HG03045 (cell line): ENCODE measurements around the gene SANBR.

ENCODE experiments used
- ATAC-seq: cut with Tn5 transposase; IDR thresholded peaks from one replicate; pipeline ENCODE4 v1.9.1; 2021; ENCODE audit warnings: mild to moderate bottlenecking, moderate library complexity; ENCODE audit not compliant: unreplicated experiment

Gene SANBR

GRCh38 chr2:61089797-61090196 is 24.1 kb downstream of the SANBR start:
- no peak for ATAC-seq

DNA sequence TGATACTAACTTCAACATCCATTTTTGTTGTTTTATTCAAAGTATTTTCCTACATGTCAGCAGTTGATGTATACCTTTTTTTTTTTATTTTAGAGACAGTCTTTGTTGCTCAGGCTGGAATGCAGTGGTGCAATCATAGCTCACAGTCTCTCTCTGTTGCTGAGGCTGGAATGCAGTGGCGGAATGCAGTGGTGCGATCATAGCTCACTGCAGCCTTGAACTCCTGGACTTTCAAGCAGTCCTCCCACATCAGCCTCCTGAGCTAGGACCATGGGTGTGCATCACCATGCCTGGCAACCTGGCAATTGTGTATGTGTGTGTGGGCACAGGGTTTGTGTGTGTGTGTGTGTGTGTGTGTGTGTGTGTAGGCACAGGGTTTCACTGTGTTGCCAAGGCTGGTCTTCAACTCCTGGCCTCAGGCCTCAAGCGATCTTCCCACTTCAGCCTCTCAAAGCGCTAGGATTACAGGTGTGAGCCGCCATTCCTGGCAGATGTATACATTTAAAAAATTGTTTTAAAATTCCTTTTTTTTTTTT is 24.8 kb downstream of the SANBR start:
- no peak for ATAC-seq

GRCh38 chr2:61091485-61091884 is 25.8 kb downstream of the SANBR start:
- ATAC-seq, result no peak

- no peak for ATAC-seq
Observed at GRCh38 chr2:61096438-61096837, 30.8 kb downstream of the SANBR start.

DNA sequence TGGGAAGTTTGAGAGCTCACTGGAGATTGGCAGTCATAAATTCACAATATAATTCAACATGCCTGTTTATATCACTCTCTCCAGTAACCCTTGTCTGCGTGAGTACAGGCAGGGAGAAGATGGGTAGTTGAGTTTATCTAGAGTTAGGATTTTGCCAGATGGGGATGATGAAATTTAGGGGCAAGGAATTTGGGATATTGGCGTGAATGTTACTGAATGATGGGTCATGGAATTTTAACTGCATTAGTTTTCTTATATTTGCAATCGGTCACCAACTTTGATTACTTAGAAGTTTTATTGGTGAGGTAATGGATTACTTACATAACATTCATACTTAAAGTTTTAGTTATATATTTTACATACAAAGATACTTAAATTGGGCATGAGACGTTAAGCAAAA is 35.1 kb downstream of the SANBR start:
- ATAC-seq, result no peak

GRCh38 chr2:61109291-61109690 is 43.6 kb downstream of the SANBR start:
- no peak for ATAC-seq

DNA sequence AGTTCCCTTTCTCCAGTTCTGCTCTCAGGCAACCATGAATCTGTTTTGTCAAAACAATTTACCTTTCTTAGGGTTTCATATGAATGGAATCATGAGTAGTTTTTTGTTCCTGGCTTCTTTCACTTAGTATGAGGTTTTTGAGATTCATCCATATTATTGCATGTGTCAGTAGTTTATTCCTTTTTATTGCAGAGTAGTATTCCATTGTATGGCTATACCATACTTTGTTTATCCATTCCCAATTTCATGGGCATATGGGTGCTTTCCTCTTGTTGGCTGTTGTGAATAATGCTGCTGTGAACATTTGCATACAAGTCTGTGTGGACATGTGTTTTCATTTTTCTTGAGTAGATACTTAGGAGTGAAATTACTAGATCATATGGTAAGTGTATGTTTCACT is 46.0 kb downstream of the SANBR start:
- no peak for ATAC-seq

GRCh38 chr2:61114147-61114546 is 48.5 kb downstream of the SANBR start:
- no peak for ATAC-seq
